SK-N-SH treated with all-trans-retinoic acid at 6 μM for 48 hours (cell line): ENCODE results near the gene FFAR4.
"Not testable (repeated sequence)": the region's sequence is repeated elsewhere in the genome, so short reads cannot be mapped to it uniquely, and the experiment has no call there.

Experiments used
- ESRRG ChIP-seq: fragments of 250-450 bp; sonication (Bioruptor Pico); IDR thresholded peaks from 2 replicates; pipeline ENCODE4 v1.6.1; 2021; ENCODE audit warnings: mild to moderate bottlenecking
- OSR1 ChIP-seq: fragments of 250-450 bp; sonication (Bioruptor Pico); IDR thresholded peaks from 2 replicates; pipeline ENCODE4 v1.8.0; 2022; ENCODE audit warnings: moderate library complexity, mild to moderate bottlenecking, inconsistent platforms
- RARB ChIP-seq: fragments of 250-450 bp; sonication (Bioruptor Pico); IDR thresholded peaks from 2 replicates; pipeline ENCODE4 v1.8.0; 2021; ENCODE audit warnings: mild to moderate bottlenecking, moderate library complexity
- TCF4 ChIP-seq: fragments of 250-450 bp; sonication (Bioruptor Pico); IDR thresholded peaks from 2 replicates; pipeline ENCODE4 v1.8.0; 2021; ENCODE audit warnings: mild to moderate bottlenecking, moderate library complexity, borderline replicate concordance
- TOX ChIP-seq: fragments of 250-450 bp; sonication (Bioruptor Pico); IDR thresholded peaks from 2 replicates; pipeline ENCODE4 v1.8.0; 2021; ENCODE audit warnings: mild to moderate bottlenecking, moderate library complexity, borderline replicate concordance
- ZFP3 ChIP-seq: fragments of 250-450 bp; sonication (Bioruptor Pico); IDR thresholded peaks from 2 replicates; pipeline ENCODE4 v1.5.0; 2020; ENCODE audit warnings: mild to moderate bottlenecking, moderate library complexity
- ZFP30 ChIP-seq: fragments of 450-650 bp; formaldehyde crosslinking; IDR thresholded peaks from 2 replicates; pipeline ENCODE4 v1.5.0; 2022; ENCODE audit warnings: mild to moderate bottlenecking, moderate library complexity
- TF ChIP-seq, protein P1 (sequence below): fragments of 250-450 bp; sonication (Bioruptor Pico); IDR thresholded peaks from 2 replicates; pipeline ENCODE4 v1.8.0; 2020; ENCODE audit warnings: mild to moderate bottlenecking, moderate library complexity, borderline replicate concordance
- TF ChIP-seq, protein P2 (sequence below): fragments of 250-450 bp; sonication (Bioruptor Pico); IDR thresholded peaks from 2 replicates; pipeline ENCODE4 v1.5.1; 2020; ENCODE audit warnings: low read depth, mild to moderate bottlenecking, moderate library complexity
- TF ChIP-seq, protein P3 (sequence below): fragments of 250-450 bp; sonication (Bioruptor Pico); IDR thresholded peaks from 2 replicates; pipeline ENCODE4 v1.5.0; 2020; ENCODE audit warnings: mild to moderate bottlenecking, moderate library complexity
- TF ChIP-seq, protein P4 (sequence below): fragments of 250-450 bp; sonication (Bioruptor Pico); IDR thresholded peaks from 2 replicates; pipeline ENCODE4 v1.5.1; 2021; ENCODE audit warnings: mild to moderate bottlenecking, moderate library complexity

DNA sequence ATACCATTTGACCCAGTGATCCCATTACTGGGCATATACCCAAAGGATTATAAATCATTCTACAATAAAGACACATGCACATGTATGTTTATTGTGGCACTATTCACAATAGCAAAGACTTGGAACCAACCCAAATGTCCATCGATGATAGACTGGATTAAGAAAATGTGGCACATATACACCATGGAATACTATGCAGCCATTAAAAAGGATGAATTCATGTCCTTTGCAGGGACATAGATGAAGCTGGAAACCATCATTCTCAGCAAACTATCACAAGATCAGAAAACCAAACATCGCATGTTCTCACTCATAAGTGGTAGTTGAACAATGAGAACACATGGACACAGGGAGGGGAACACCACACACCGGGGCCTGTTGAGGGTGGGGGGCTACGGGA is 25.6 kb upstream of the FFAR4 start:
- TF ChIP-seq, protein P1, sequence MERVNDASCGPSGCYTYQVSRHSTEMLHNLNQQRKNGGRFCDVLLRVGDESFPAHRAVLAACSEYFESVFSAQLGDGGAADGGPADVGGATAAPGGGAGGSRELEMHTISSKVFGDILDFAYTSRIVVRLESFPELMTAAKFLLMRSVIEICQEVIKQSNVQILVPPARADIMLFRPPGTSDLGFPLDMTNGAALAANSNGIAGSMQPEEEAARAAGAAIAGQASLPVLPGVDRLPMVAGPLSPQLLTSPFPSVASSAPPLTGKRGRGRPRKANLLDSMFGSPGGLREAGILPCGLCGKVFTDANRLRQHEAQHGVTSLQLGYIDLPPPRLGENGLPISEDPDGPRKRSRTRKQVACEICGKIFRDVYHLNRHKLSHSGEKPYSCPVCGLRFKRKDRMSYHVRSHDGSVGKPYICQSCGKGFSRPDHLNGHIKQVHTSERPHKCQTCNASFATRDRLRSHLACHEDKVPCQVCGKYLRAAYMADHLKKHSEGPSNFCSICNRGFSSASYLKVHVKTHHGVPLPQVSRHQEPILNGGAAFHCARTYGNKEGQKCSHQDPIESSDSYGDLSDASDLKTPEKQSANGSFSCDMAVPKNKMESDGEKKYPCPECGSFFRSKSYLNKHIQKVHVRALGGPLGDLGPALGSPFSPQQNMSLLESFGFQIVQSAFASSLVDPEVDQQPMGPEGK: not testable (repeated sequence)
- not testable (repeated sequence) for TF ChIP-seq TCF4; ZFP30 (CRISPR knock-in tag); ZFP3 (CRISPR knock-in tag); TOX (CRISPR knock-in tag); ESRRG (CRISPR knock-in tag); OSR1; RARB
- TF ChIP-seq, protein P2, sequence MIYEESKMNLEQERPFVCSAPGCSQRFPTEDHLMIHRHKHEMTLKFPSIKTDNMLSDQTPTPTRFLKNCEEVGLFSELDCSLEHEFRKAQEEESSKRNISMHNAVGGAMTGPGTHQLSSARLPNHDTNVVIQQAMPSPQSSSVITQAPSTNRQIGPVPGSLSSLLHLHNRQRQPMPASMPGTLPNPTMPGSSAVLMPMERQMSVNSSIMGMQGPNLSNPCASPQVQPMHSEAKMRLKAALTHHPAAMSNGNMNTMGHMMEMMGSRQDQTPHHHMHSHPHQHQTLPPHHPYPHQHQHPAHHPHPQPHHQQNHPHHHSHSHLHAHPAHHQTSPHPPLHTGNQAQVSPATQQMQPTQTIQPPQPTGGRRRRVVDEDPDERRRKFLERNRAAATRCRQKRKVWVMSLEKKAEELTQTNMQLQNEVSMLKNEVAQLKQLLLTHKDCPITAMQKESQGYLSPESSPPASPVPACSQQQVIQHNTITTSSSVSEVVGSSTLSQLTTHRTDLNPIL (CRISPR knock-in tag): not testable (repeated sequence)
- TF ChIP-seq, protein P3, sequence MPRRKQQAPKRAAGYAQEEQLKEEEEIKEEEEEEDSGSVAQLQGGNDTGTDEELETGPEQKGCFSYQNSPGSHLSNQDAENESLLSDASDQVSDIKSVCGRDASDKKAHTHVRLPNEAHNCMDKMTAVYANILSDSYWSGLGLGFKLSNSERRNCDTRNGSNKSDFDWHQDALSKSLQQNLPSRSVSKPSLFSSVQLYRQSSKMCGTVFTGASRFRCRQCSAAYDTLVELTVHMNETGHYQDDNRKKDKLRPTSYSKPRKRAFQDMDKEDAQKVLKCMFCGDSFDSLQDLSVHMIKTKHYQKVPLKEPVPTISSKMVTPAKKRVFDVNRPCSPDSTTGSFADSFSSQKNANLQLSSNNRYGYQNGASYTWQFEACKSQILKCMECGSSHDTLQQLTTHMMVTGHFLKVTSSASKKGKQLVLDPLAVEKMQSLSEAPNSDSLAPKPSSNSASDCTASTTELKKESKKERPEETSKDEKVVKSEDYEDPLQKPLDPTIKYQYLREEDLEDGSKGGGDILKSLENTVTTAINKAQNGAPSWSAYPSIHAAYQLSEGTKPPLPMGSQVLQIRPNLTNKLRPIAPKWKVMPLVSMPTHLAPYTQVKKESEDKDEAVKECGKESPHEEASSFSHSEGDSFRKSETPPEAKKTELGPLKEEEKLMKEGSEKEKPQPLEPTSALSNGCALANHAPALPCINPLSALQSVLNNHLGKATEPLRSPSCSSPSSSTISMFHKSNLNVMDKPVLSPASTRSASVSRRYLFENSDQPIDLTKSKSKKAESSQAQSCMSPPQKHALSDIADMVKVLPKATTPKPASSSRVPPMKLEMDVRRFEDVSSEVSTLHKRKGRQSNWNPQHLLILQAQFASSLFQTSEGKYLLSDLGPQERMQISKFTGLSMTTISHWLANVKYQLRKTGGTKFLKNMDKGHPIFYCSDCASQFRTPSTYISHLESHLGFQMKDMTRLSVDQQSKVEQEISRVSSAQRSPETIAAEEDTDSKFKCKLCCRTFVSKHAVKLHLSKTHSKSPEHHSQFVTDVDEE: not testable (repeated sequence)
- TF ChIP-seq, protein P4, sequence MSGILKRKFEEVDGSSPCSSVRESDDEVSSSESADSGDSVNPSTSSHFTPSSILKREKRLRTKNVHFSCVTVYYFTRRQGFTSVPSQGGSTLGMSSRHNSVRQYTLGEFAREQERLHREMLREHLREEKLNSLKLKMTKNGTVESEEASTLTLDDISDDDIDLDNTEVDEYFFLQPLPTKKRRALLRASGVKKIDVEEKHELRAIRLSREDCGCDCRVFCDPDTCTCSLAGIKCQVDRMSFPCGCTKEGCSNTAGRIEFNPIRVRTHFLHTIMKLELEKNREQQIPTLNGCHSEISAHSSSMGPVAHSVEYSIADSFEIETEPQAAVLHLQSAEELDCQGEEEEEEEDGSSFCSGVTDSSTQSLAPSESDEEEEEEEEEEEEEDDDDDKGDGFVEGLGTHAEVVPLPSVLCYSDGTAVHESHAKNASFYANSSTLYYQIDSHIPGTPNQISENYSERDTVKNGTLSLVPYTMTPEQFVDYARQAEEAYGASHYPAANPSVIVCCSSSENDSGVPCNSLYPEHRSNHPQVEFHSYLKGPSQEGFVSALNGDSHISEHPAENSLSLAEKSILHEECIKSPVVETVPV (CRISPR knock-in tag): not testable (repeated sequence)
